Activated CD4-positive, CD25-positive, alpha-beta regulatory T cell treated with anti-CD3 and anti-CD28 coated beads, Interleukin-2, amount 50 U/mL, for 72 hours (primary cell): Measurements from ENCODE around the gene SNRNP48.

ENCODE experiments used
- DNase-seq: peaks from one replicate; pipeline ENCODE4 v3.0.0; 2021

The SNRNP48 gene, protein sequence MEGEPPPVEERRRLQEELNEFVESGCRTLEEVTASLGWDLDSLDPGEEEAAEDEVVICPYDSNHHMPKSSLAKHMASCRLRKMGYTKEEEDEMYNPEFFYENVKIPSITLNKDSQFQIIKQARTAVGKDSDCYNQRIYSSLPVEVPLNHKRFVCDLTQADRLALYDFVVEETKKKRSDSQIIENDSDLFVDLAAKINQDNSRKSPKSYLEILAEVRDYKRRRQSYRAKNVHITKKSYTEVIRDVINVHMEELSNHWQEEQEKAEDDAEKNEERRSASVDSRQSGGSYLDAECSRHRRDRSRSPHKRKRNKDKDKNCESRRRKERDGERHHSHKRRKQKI

DNA sequence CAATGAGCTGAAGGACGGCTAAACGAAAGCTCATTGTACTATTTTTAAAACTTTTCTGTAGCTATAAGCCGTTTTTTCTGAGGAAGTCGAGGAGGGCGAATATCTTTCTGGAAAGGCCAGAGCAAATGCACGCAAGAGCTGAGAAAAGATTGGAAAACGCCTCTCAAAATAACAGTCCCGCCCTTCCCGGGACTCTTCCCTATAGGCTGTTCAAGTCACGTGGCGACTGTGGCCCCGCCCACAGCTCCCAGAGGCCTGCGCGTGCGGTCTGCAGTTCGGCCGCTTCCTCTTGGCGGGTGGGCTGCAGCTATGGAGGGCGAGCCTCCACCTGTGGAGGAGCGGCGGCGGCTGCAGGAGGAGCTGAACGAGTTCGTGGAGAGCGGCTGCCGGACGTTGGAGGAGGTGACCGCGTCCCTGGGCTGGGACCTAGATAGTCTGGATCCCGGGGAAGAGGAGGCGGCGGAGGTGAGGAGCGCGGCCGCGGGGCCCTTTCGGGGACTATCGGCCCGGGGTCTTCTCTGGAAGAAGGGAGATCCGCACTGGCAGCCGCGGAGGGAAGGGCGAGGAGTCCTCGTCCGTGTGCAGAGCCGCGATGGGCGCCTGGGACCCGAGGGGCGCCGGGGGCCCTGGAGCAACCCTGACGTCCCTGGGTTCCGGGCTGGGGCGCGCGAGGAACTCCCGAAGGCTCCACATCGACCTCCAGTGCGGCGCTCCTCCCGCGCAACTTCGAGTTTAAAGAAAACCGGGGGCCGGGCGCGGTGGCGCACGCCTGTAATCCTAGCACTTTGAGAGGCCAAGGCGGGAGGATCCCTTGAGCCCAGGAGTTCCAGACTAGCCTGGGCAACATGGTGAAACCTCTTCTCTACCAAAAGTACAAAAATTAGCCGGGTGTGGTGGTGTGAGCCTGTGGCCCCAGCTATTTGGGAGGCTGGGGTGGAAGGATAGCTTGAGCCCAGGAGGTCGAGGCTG lies at the start of gene SNRNP48:
TSS of gene SNRNP48 (plus strand) at position 250 of the 969 bp plus-strand sequence. CDS start at position 310, 60 bp downstream.
- DNase-seq, result peak; percentile 93

DNA sequence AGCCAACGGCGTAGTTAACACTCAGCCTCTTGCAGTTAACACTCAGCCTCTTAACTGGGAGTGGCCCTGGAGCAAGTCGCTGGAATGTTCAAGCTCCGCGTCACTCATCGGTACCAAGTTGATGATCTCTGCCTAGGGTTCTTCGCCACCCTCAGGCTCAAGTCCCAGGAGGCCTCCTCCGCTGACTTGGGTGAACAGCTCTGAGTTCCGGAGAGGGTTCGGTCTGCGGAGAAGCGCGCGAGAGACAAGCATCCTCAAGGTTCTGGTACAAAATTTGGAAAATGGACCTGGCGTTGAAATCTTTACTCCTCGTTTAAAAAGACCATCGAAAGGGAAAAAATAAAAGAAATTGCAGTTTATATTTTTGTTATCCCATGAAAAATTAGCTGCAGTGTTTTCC lies 49.4 kb upstream of the SNRNP48 start:
- no peak for DNase-seq

DNA sequence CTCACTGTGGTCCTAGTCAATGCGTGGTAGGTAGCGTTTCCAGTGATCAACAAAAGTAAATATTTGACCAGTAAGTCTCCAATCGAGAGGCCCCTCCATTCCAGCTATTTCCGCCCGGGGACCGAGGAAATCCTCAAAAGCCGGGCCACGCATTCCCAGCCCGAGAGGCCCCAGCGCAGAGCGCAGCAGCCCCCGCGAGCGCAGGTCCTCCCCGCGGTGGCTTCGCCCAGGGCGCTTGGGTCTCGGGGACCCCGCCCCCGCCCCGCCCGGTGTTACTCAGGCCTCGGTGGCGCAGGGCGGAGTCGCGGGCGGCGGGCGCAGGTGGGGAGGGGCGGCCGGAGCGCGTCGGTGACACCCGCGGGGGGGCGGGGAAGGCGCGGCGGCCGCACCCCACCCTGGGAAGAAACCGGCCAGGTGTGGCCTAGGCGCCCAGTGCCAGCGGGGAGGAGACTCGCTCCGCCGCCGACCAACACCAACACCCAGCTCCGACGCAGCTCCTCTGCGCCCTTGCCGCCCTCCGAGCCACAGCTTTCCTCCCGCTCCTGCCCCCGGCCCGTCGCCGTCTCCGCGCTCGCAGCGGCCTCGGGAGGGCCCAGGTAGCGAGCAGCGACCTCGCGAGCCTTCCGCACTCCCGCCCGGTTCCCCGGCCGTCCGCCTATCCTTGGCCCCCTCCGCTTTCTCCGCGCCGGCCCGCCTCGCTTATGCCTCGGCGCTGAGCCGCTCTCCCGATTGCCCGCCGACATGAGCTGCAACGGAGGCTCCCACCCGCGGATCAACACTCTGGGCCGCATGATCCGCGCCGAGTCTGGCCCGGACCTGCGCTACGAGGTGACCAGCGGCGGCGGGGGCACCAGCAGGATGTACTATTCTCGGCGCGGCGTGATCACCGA lies 48.6 kb upstream of the SNRNP48 start, which contains the start of gene DSP:
TSS of gene DSP (plus strand) at position 497 of the 890 bp plus-strand sequence. CDS start at position 742, 245 bp downstream.
- peak; percentile 34 for DNase-seq

DNA sequence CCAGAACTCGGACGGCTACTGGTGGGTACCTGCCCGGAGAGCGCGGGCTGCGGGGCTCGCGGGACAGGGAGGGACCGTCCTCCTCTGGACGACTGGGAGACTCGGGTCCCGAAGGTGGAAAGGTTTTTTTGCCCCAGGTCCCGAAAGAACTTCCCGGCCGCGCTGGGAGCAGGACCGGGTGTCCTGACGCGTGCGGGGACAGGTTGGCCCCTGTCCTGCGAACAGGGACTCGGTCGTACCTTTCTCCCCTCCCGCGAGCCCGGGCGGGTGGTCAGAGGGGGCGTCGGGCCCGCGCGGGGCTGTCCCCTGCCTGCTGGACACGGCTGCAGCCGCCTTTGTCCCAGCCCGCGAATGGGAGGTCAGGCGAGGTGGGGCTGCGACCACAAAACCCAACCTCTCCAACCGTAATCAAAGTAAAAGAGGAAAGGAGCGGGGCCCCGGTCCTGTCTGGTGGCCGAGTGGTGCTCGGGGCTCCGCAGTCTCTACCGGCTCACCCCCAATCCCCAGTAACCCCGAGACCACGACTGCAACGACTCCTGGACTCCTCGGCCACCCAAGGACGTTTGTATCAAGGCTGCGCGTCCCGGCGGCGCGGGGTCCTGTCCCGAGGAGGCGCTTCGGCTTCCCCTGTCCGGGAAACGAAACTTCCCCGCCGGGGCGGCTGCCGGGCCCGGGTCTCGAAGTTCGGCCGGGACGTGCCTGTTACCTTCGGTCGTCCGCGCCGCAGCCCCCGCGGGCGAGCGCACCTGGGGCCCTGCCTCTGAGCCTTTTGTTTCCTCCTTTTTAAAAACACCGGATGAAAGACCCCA lies 47.7 kb upstream of the SNRNP48 start:
- DNase-seq, result no peak

DNA sequence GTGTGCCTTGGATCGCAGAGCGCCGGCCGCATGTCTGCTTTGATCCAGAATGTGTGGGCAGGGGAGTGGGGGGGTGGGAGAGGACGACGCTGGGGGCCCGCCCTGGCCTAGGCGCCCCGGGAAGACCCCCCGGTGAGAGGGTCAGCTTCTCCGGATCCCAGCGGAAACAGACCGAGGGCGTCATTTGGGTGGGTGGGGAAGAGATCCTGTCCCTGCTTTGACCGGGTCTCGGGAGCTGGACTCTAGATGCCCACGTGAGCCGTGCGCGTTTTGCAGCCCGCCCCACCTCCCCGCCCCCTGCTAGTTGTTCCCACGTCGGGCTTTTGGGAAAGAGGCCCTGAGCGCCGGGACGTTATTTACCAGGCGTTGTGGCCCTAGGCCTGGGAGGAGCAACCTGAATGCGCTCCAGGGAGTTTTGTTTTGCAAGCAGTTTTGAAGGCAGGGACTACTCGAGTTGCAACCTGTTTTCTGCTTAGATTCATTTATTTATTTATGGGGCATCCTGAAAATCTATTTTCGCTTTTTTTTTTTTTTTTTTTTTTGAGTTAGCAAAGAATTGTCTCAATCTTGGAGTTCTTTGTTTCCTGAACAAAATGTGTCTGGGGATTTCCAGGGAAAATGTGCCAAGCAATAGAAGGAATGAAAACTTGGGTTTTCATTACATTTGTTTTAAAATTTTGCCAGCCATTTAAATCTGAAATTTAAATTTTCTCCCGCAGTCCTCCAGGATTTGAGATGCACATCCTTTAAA lies 46.9 kb upstream of the SNRNP48 start:
- DNase-seq, result no peak

DNA sequence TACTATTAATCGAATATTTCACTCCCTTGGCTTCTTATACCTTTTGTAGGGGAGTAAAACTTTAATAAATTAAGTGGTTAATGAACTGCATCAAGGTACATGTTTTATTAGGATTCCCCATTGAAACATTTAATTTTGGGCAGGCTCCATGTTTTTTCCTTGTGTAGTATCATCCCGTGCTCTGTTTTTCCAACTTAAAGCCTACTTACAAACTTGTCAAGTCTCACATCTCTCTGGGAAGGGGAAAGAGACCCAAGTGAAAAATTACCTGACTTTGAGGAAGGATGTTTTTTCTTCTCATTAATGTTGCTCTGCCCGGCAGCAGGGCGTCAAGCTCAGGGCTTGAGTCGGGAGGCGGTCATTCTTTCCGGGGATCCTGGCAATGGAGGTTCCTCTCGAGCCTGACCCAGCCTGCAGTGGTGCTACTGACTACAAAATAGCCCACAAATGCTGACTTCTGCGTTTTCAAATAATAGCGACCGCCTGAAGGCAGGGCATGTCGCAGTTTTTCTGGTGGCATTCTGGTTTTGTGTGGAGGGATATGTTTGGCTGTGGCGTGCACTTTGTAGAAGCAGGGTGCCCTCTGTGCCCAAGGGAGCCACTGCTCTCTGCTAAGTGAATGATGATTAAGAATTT lies 46.1 kb upstream of the SNRNP48 start:
- DNase-seq, result no peak

DNA sequence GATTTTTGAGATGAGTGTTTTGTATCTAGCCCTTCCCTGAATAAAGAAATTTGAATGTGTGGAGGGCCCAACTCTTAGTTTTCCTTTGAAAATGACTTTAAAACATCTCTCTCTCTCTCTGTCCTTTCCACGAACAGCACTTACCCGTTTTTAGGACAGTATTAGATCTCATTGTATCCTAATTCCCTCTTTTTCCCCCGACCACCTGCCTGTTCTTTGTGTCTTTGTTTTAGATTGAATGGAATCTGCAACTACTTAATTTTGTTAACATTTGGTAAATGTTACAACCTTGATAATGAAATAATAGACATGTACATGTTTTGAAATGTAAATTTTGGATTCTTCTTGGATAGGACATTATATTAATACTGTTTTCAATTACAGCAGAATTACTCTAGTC lies 45.4 kb upstream of the SNRNP48 start:
- DNase-seq, result no peak

DNA sequence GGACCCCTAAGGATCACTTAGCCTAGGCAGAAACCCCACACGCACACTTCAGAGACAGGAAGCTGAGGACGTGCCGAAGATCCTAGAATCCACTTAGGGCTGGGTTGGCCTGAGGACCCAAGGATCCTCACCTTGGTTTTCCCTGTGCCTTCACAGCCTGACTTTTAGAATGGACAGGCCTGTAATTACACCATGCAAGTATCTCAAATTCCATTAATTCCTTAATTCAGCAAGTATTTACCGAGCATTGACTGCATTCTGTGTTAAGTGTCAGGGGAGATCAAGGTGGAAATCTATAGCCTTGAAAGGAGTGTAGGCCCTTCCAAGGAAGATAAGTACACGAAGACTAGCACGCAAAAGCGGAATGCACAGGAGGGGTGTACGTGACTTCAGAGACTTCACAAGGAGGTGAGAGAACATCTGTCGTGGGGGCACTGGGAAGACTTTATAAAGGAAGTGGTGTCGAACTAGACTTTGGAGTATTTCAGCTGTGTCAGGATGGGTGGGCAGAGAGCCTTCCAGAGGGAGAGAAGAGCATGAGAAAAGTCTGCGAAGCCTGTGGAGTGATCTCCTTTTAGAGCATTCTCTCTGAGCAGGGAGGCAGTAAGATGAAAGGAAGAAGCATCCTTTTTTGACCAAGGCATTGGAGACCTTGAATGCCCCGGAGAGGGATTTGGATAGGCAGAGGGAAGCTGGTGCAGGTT lies 44.5 kb upstream of the SNRNP48 start:
- no peak for DNase-seq

DNA sequence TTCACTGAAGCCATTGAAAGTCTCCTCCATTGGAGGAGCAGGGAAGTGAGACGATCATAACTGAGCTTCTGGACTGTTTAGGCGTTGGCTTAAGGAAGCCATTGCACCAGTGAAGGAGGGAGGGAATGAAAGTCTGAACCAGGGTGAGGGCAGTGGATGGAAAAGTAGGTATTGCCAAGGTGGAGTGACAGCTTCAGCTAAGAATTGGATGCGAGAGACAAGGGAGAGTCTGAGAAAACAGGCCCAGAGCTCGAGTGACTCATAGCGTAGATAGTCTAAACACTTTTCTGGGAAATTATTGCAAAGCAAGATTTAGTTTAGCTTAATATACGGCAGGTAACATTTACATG lies 44.0 kb upstream of the SNRNP48 start:
- no peak for DNase-seq

DNA sequence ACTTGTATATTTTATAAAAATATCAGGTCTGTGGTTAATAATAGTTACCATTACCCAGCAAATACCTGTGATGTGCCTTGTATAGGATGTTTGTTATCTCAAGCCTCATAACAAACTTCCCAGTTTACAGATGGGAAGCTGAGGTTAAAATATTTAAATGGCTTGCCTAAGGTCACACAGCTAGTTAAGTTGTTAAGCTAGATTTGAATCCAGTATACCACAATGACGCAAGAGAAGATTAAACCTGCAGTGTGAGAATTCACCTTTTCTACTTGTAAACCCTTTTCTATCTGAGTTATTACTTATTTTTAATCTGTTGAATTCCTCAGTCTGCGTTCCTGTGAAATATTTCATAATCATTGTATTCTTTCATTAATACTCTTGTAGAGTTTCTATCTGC lies 43.6 kb upstream of the SNRNP48 start:
- no peak for DNase-seq

DNA sequence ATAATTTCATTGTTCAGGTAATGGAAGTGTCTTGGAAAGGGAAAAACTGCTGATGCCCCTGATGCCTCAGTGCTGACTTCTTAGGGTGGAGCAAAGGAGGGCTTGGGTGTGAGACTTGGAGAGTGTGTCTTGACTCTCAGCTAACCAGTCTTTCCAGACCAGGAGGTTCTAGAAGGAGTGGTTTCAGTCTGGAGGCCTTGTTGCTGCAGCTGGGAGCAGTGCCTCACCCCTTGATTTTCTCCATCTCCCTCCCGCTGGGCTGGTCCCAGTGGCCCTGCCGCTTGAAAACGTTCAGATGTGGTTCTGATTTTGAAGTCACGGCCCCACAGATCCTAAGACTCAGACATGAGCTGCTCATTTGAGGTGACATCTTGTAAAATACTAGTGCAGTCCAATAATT lies 43.1 kb upstream of the SNRNP48 start:
- DNase-seq, result no peak

DNA sequence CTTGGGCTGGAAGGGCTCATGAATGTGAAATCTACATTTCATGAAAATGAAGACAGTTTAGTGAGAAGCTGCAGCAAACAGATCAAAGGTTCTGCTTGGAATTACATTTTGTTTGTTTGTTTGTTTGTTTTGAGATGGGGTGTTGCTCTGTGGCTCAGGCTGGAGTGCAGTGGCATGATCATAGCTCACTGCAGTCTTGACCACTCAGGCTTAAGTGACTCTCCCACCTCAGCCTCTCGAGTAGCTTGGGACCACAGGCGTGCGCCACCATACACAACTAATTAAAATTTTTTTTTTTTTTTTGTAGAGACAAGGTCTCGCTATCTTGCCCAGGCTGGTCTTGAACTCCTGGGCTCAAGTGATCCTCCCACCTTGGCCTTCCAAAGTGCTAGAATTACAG lies 42.7 kb upstream of the SNRNP48 start:
- DNase-seq, result no peak

DNA sequence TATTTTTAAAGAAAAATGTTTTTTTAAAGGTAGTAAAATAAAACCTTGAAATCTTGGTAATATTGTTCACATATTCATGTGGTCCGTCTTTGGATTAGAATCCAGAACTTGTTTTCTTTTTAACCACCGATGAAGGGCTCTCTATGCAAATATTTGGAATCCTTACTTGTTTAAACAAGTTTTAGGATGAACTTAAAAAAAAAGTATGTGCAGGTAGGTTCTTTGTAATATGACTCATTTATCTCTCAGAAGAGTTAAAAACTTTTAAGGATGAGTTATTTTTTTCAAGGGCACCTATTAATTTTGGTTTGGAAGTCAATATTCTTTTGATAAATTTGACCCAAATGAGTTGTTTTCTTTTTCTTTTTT lies 39.6 kb upstream of the SNRNP48 start:
- DNase-seq, result no peak

DNA sequence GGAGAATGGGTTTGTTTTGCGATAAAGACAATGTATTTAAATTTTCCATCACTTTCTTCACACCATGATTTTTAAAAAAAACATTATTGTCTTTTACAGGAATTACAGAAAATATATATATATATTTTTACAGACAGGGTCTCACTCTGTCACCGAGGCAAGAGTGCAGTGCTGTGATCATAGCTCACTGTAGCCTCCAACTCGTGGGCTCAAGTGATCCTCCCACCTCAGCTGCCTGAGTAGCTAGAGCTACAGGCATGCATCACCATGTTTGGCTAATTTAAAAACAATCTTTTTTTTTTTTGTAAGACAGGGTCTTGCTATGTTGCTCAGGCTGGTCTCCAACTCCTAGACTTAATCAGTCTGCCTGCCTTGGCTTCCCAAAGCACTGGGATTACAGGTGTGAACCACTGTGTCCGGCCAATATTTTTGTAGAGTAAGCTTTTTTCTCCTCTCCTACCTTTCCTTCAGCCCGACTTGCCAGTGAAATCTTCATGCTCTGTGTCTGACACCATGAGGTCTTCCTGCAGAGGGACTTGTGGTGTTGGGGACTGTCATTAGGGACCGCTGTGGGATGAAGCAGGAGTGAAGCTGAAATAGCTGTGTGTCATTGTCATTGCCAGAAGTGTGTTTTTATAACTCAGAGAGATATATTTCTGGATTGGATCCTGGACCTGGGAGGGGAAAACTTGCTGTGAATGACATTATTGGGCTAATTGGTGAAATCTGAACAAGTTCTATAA lies 35.3 kb upstream of the SNRNP48 start:
- no peak for DNase-seq

DNA sequence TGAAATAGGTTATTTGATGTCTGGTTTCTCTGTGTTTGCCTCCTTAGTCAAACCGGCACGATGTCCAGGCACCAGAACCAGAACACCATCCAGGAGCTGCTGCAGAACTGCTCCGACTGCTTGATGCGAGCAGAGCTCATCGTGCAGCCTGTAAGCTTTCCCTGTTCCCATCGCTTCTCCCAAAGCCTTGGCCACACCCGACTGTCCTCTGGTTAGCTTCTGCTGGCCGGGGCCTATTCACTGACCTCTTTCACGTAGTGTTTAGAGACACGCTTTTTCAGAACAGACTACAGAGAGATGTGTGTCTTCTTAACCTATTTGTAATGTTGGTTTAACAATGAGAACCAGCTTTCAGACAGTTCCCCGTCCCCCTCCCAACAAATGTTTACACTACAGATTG lies 34.3 kb upstream of the SNRNP48 start:
- DNase-seq, result no peak

DNA sequence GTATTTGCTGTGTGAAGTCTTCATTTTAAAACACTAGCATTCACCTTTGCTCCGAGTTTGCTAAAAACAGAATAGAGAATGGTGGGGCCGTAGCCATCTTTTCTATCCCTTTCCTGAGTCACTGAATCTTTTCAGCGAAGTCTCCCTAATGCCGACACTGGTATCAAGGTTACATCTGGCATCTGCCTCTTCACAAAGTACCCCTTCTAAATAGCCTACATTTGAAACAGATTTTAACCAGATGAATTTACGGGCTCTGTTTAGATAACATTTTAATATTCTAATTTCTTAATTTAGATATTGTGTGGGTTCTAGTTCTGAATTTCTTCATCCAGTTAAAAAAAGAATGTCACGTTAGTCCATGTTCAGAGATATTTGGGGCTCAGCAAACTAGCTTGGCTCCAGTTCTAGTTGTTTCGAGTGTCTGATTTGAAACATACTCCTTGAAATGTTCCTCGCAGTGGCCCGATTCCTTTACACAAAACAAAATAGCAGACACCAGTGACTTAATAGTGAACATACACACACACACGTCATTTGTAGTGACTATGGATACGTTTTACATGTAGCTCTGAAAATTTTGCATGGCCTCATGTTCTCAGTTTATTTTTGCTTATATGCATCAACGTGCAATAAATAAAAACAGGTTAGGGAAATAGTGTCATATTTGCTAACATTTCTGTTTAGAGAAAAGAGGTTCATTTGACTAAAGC lies 33.4 kb upstream of the SNRNP48 start:
- DNase-seq, result no peak

DNA sequence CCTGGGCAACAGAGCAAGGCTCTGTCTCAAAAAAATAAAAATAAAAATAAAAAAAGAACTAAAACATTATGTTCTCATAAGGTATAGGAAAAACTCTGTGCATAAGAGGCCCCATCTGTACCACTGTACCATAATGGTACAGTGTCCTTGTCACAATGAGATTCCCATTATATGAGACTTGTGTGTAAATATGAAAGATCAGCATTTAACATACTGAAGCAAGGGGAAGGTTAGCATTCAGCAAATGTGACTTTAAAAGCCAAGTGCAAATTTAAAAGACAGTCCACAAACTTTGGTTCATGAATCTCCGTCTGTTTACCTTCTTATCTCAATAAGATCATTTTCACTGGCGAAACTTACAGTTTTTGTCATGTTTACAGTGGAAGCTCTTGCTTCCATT lies 32.3 kb upstream of the SNRNP48 start:
- DNase-seq, result no peak

DNA sequence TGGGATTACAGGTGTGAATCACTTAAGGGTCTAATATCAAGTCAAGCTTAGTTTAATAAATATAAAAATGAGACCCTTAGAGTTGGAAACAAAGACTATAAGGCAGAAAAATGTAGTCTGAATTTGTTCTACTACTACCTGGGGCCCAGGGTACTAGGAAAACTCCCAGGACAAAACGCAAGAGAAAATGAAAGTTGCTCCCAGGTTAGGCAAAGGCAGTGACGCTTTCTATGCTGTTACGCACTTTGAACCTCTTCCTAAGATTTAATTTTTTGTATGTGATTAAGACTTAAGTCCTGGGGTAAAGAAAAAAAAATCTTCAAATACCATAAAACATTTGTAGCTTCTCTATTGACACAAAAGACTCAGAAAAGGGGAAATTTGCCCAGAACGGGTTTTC lies 31.2 kb upstream of the SNRNP48 start:
- no peak for DNase-seq

DNA sequence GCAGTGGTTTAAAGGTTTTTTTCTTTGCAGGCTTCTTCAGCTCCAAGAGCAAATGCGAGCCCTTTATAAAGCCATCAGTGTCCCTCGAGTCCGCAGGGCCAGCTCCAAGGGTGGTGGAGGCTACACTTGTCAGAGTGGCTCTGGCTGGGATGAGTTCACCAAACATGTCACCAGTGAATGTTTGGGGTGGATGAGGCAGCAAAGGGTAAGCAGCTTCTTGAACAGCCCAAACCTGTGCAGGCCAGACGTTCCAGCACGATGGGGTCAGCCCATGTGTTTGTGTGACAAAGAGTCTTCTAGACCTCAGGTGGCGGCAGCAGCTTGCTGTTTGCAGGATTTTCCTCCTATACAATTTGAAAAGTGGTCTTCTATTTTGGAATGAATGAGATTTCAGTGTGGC lies 30.8 kb upstream of the SNRNP48 start:
- no peak for DNase-seq
